ENCODE measurements around the gene PPP1R13L.

The PPP1R13L gene

GRCh38 chr19:45446944-45447343, 42.1 kb upstream of the PPP1R13L start:
- TF ChIP-seq, protein P1, sequence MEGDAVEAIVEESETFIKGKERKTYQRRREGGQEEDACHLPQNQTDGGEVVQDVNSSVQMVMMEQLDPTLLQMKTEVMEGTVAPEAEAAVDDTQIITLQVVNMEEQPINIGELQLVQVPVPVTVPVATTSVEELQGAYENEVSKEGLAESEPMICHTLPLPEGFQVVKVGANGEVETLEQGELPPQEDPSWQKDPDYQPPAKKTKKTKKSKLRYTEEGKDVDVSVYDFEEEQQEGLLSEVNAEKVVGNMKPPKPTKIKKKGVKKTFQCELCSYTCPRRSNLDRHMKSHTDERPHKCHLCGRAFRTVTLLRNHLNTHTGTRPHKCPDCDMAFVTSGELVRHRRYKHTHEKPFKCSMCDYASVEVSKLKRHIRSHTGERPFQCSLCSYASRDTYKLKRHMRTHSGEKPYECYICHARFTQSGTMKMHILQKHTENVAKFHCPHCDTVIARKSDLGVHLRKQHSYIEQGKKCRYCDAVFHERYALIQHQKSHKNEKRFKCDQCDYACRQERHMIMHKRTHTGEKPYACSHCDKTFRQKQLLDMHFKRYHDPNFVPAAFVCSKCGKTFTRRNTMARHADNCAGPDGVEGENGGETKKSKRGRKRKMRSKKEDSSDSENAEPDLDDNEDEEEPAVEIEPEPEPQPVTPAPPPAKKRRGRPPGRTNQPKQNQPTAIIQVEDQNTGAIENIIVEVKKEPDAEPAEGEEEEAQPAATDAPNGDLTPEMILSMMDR (IDR thresholded peaks at IDR 0.05; ENCODE audit: low read depth, low read length) = no peak
- DNase-seq (ENCODE audit: extremely low read depth, low read depth) = no peak

DNA sequence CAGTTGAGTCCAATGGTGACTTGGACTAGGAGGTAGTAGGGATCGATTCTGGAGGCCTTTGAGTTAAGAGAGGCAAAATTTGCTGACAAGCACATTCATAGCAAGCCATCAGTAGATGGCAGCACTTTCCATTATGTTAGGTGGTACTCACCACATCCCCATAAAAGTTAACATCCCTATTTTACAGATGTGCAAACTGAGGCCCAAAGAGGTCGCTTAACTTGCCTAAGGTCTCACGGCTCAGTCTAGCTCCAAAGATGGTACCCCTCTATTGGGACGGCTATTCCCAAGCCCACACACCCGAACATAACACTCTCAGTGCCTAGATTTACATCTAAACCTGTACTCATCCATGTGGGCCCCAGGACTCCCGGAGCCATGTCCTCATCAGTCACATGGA, 41.4 kb upstream of the PPP1R13L start:
- TF ChIP-seq, protein P1 (IDR thresholded peaks at IDR 0.05; ENCODE audit: low read depth, low read length) = peak; percentile 26
- no peak for DNase-seq (ENCODE audit: extremely low read depth, low read depth)

DNA sequence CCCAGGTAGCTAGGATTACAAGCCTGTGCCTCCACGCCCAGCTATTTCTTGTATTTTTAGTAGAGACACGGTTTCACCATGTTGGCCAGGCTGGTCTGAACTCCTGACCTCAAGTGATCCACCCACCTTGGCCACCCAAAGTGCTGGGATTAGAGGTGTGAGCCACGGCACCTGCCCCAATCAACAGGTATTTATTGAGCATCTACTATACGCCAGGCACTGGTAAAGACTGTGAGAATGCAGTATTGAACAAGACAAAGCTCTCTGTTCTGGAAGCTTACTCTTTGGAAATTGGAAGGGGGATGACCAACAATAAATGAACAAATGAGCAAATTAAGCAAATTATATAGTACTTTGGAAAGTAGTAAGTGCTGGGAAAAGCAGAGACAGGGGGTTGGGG, 40.3 kb upstream of the PPP1R13L start:
- TF ChIP-seq, protein P1 (IDR thresholded peaks at IDR 0.05; ENCODE audit: low read depth, low read length) = no peak
- DNase-seq (ENCODE audit: extremely low read depth, low read depth) = no peak

GRCh38 chr19:45444318-45445041, 39.6 kb upstream of the PPP1R13L start:
- peak; percentile 63 for DNase-seq (ENCODE audit: extremely low read depth, low read depth)
- TF ChIP-seq, protein P1 (IDR thresholded peaks at IDR 0.05; ENCODE audit: low read depth, low read length) = no peak

- TF ChIP-seq, protein P1 (IDR thresholded peaks at IDR 0.05; ENCODE audit: low read depth, low read length) = no peak
- DNase-seq (ENCODE audit: extremely low read depth, low read depth) = peak; percentile 74
These were observed 38.8 kb upstream of the PPP1R13L start for GRCh38 chr19:45443462-45444317.

- DNase-seq (ENCODE audit: extremely low read depth, low read depth) = no peak
- TF ChIP-seq, protein P1 (IDR thresholded peaks at IDR 0.05; ENCODE audit: low read depth, low read length) = no peak
These were observed 38.1 kb upstream of the PPP1R13L start for GRCh38 chr19:45442778-45443461.

All from AG09319 (cell line).